Medulla oblongata (tissue), 1 donor: Measurements from ENCODE around the gene TWSG1.
"Not testable (repeated sequence)": the region's sequence is repeated elsewhere in the genome, so short reads cannot be mapped to it uniquely, and the experiment has no call there.

Experiments
- DNase-seq: peaks from one replicate; pipeline ENCODE4 v3.0.0-alpha.2; 2015; ENCODE audit errors: extremely low spot score

TWSG1 gene

DNA sequence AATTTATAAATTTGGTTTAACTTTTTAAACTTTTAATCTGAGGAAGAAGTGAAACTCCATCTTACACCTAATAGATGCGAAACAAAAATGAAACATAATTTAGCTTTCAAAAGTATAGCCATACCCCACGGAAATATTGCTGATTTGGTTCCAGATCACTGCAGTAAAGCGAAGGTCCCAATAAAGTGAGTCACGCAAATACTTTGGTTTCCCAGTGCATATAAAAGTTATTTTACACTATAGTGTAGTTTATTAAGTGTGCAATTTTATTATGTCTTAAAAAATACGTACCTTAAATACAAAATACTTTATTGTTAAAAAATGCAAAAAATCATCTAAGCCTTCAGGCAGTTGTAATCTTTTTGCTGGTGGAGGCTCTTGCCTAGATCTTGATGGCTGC, 55.1 kb downstream of the TWSG1 start:
- DNase-seq = no peak

DNA sequence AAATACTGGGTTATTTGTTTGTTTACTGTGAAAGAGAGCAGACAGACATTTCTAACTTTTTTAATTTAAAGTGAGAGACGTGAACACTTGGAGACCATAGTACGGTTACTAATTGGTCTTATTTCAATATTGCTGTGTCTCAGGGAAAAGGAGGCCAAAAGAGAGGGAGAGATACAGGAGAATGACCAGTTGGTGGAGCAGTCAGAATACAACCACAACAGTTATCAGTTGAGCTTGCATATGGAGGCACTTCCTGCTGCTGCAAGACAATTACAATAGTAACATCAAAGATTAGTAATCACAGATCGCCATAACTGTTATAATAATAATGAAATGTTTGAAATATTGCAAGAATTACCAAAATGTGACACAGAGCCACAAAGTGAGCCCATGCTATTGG, 58.2 kb downstream of the TWSG1 start:
- DNase-seq = no peak

DNA sequence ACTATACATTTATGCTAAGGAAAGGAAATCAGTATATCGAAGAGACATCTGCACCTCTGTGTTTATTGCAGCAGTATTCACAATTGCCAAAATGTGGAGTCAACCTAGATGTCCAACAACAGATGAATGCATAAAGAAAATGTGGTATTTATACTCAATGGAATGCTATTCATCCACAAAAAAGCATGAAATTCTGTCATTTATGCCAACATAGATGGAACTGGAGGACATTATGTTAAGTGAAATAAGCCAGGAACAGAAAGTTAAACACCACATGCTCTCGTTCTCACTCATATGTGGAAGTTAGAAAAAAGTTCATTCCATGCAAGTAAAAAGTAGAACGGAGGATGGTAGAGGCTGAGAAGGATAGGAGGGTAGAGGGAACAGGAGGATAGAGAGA, 59.5 kb downstream of the TWSG1 start:
- DNase-seq = no peak

DNA sequence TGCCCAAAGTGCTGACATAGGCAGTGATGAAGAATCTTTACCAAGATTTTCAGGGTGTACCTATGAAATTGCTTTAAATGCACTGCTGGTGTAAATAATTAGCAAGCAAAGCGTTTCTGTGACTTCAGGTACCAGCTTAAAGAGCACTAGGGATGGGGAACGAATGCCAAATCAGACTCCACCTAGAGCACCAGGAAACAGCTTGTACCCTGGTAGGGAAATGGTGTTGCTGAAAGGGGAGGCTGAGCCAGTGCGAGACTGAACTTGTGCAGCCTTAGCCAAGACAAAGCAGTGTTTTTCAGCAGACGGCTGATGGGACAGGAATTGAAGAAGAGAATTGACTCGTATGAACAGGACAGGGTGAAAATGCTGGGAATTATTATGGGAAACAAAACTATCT, 65.6 kb downstream of the TWSG1 start:
- peak; percentile 27 for DNase-seq

GRCh38 chr18:9401176-9401575, 66.6 kb downstream of the TWSG1 start:
- DNase-seq = peak; percentile 4

- DNase-seq = not testable (repeated sequence)
Observed at GRCh38 chr18:9402358-9403007, 67.9 kb downstream of the TWSG1 start.

DNA sequence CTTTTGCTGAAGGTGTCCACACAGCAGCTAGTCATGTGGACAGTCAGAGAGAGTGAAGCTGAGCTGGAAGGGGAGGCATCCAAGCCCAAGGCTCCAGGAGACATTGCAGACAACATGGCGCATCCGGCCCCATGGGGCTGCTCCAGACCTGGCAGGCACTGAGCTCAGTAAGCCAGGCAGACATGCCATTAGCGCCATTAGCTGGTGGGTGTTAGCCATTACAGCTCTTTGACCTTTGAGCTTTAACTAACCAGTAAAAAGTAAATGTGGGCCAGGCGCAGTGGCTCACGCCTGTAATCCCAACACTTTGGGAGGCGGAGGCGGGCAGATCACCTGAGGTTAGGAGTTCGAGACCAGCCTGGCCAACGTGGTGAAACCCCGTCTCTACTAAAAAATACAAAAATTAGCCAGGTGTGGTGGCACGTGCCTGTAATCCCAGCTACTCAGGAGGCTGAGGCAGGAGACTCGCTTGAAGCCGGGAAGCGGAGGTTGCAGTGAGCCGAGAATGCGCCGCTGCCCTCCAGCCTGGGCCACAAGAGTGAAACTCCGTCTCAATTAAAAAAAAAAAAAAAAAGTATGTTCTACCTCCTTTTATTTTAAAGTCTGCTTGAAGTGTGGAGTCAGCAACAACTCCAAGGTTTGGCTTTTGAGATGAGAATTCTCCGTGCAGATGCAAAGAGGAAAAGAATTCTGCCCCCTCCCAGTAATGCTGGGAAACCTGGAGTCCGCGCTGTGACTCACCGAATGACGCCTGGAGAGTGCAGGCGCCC, 69.4 kb downstream of the TWSG1 start:
- no peak for DNase-seq

DNA sequence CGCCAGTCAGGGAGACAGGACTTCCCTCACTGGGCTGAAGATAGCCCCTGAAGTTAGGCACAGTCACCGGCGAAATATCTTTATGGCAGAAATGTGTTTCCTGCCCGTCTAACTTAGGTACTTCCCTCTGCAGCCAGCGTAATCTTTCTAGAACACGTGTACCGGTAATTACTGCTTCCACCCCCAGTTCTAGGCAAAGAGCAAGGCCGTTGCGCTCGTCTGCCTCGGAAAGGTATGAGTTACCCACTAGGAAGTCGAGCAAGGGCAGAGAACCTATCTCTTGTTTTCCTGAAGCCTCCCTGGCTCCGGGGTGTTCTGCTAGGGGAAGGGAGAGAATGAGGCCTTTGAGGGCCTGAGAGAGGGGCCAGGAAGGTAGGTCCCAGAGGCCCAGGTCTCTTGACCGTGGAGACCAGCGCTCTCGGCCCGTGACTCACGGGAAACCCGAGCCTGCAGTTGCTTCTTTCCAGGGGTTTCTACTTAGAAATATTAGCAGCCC, 70.0 kb downstream of the TWSG1 start:
- DNase-seq = no peak

GRCh38 chr18:9405130-9405529, 70.6 kb downstream of the TWSG1 start:
- no peak for DNase-seq

DNA sequence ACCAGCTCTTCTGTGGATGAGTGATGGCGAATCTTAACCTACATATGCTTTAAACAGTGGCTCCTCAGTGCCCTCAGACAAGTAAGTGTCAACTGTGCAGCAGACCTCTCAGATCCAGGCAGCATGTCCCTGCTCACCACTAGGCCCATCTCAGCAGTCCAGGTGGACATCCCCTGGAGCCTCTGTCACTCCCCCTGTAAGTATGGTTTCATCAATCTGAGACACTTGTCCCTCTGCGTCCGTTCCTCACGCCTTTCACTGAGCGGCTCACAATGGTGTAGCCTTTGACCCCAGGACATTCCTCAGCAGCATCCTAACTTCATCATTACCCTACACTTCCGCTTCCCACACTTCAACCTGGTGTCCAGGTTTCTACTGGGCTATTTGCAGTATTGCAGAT, 71.4 kb downstream of the TWSG1 start:
- no peak for DNase-seq

DNA sequence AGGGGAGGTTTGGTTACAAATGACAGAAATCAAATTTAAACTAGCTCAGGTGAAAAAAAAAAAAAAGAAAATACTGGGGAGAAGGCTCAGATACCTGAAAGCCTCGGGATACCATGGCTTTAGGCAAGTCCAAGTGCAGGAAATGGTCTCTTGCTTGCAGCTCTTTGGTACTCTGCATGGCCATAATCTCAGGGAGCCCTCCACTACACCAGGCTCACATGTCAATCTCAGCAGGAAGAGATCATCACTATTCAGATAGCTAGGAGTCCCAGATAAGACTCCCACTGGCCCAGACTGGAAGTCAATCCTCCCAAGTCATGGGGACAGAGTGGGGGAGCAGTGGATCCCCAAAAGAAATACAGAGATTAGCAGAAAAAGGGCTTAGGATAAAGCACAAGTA, 75.9 kb downstream of the TWSG1 start:
- no peak for DNase-seq

DNA sequence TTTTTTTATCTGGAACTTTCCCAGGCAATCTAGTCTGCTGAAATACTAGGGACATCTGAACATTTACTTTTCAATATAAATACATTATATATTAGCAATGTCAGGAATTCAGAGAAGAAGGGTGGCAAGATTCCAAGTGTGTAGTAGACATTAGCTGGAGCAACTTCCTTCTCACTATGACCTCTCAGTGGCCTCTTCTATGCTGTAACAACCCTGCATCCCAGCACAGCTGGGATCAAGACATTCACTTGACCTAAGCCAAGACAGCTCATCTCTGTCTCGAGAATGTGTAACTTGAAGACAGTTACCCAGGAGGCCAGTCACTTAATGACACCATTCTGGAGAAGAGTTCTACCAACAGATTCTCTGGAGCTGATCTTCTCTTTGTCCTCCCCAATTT, 79.0 kb downstream of the TWSG1 start:
- no peak for DNase-seq

DNA sequence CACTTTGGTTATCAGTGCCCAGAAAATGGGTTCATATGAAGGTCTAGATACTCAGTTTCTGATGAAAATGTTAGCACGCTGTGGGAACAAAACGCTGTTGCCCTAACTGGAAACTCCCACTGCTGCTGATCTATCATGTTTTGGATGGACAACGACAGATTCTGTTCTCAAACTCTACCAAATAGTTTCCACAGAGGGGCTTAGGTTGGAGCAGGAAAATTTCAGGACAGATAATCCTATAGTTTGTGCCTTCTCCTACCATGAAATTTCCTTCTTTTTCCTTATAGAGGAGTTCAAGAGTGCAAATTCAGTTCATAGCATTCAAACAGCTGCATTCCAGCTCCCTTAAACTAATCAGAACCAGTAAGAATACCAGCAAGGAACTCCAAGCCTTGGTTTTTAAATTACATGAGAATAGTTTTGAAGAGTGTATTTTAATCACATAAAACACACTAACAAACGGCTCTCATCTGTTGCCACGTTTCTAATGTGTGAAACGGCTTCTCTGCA, 82.0 kb downstream of the TWSG1 start:
- DNase-seq = no peak

- peak; percentile 23 for DNase-seq
Observed at GRCh38 chr18:9417073-9417851, 82.7 kb downstream of the TWSG1 start.

GRCh38 chr18:9418047-9418690, 83.6 kb downstream of the TWSG1 start:
- no peak for DNase-seq

GRCh38 chr18:9419956-9420631, 85.5 kb downstream of the TWSG1 start:
- DNase-seq = no peak

DNA sequence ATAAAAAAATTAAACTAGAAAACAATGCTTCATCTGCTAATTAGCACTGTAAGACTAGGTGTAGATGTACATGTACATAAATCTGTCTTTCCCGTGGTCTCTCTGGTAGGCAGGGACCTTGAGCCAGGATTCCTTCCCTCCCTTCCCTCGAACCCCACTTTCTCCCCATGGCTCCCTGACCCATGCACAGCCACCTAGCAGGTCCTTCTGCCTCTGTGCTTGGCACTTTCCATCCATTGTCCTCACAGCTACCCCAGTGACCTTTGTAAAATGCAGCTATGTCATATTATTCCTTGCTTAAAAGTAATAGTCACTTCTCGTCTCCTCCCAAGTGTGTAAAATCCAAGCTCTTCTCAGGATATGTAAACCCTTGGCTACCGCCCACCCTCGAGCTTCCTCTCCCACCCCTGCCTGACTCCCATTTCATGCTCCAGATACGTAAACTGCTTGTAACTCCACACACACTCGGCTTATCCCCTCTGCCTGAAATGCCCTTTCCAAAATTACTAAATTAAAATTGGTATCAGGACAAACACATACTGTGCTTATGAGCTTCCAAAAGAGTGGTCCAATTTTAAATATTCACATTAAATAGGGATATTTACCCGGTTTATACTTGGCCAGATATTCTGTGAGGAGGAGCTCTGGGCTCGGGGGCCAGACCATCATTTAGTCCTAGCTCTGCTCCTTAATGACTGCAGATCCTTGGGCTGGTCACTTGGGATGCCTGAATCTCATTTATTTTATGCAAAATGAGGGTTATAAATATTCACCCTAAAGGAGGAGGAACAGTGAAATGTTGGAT, 86.7 kb downstream of the TWSG1 start:
- no peak for DNase-seq

DNA sequence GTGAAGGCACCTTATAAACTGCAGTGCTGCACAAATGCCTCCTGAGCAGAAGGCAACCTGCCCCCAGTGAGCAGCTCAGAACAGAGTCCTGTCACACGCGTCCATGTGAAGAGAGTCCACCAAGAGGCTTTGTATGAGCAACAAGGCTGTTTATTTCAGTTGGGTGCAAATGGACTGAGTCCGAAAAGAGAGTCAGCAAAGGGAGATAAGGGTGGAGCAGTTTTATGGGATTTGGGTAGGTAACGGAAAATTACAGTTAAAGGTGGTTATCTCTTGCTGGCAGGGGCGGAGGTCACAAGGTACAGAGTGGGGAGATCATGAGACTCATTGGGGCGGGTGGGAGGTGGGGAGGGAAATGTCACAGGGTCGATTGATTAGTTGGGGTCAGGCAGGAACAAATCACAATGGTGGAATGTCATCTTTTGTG, 87.3 kb downstream of the TWSG1 start:
- no peak for DNase-seq

DNA sequence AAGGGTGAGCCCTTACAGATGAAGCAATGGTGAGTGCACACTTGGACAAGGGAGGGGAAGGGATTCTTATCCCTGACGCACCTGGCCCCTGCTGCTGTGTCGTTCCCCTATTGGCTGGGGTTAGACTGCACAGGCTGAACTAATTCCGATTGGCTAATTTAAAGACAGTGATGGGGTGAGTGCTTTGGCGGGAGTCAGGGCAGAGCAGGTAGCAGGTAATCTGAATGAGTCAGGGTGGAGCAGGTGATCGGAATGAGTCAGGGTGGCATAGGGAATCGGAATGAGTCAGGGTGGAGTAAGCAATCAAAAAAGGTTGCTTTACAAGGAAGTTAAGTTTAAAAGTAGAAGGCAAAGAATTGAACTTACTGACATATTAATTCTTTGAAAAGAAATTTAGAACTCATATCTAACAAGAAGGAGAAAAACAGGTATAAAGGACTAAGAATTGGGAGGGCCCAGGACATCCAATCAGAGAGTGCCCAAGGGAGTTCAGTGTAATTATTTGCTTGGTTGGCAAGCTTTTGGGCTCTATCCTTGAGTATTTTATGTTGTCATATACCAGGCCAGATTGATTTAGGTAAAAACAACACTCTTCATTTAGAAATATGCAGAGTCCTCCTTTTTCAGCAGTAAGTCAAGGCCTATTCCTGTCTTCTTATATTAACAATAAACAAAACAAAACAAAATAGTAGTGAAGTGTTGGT, 88.4 kb downstream of the TWSG1 start:
- no peak for DNase-seq

DNA sequence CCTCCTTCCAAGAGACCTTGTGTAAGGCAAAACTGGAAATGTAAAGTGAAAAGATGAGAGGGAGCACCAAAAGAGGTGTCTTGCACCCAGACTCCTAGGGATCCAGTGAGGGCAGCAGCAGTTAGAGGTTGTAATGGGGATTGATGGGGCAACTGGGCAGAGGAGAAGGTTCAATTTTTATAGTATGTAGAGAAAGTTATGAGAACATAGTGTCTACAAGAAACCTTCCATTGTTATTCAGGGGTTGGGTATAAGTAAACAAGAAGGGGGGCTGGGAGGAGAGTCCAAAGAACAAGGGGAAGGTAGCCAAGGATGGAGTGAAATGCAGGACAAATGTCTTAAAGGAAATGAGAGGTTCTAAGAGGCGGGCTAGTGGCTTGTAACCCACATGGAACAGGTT, 89.1 kb downstream of the TWSG1 start:
- DNase-seq = not testable (repeated sequence)
